NCI-H1105 (cell line): ENCODE data around the gene SYNE2.

Source experiments
- DNase-seq: peaks from one replicate; lab custom pipeline; 2025; lab: John Stamatoyannopoulos, UW

The SYNE2 gene

GRCh38 chr14:63875311-63875710 is 22.5 kb downstream of the SYNE2 start:
- no peak for DNase-seq

GRCh38 chr14:63877550-63877939 is 24.7 kb downstream of the SYNE2 start:
- DNase-seq, result no peak

GRCh38 chr14:63878052-63878451 is 25.2 kb downstream of the SYNE2 start:
- no peak for DNase-seq

- DNase-seq, result no peak
Measured at GRCh38 chr14:63878792-63879191, 26.0 kb downstream of the SYNE2 start.

GRCh38 chr14:63881926-63882325 is 29.1 kb downstream of the SYNE2 start:
- no peak for DNase-seq

- no peak for DNase-seq
Measured at GRCh38 chr14:63887899-63888298, 35.1 kb downstream of the SYNE2 start.

GRCh38 chr14:63890553-63890952 is 37.7 kb downstream of the SYNE2 start:
- DNase-seq, result no peak

- DNase-seq, result no peak
Measured at GRCh38 chr14:63891148-63891975, 38.6 kb downstream of the SYNE2 start.

- no peak for DNase-seq
Measured at GRCh38 chr14:63892265-63892664, 39.5 kb downstream of the SYNE2 start.

GRCh38 chr14:63893701-63894458 is 41.1 kb downstream of the SYNE2 start:
- no peak for DNase-seq

- DNase-seq, result peak; percentile 62
Measured at GRCh38 chr14:63895510-63895909, 42.7 kb downstream of the SYNE2 start.

GRCh38 chr14:63896278-63896720 is 43.5 kb downstream of the SYNE2 start:
- DNase-seq, result peak; percentile 39

- no peak for DNase-seq
Measured at GRCh38 chr14:63897721-63898163, 44.9 kb downstream of the SYNE2 start.

- no peak for DNase-seq
Measured at GRCh38 chr14:63899953-63900352, 47.1 kb downstream of the SYNE2 start.

- no peak for DNase-seq
Measured at GRCh38 chr14:63901434-63902085, 48.8 kb downstream of the SYNE2 start.

- no peak for DNase-seq
Measured at GRCh38 chr14:63902375-63902976, 49.7 kb downstream of the SYNE2 start.

GRCh38 chr14:63904724-63905123 is 51.9 kb downstream of the SYNE2 start:
- DNase-seq, result no peak

GRCh38 chr14:63905370-63905769 is 52.6 kb downstream of the SYNE2 start:
- DNase-seq, result no peak

GRCh38 chr14:63908667-63909264 is 56.0 kb downstream of the SYNE2 start:
- DNase-seq, result no peak

GRCh38 chr14:63909984-63910383 is 57.2 kb downstream of the SYNE2 start:
- DNase-seq, result no peak

GRCh38 chr14:63910583-63911363 is 58.0 kb downstream of the SYNE2 start:
- DNase-seq, result no peak
